Keratinocyte (primary cell): ENCODE results near the gene FSTL5. TPM values are rescaled to one million over a fixed set of nuclear protein-coding genes. Genes with fewer than 3 reads are reported as not detected.

Experiments
- DNase-seq: peaks from one replicate; pipeline ENCODE4 v3.0.0-alpha.2; 2011; ENCODE audit warnings: low read depth, missing footprints, low spot score
- FAIRE-seq: peaks from 2 replicates; lab custom pipeline; 2011; peaks lifted over from hg19 to GRCh38; lab: Jason Lieb, UNC
- H2AFZ ChIP-seq: 2 replicates; pipeline ENCODE4 v1.6.0; 2012; ENCODE audit warnings: low read length, control low read depth, inconsistent platforms; ENCODE audit not compliant: control insufficient read depth
- H3K27ac ChIP-seq: 2 replicates; pipeline ENCODE4 v1.5.1; 2011; ENCODE audit warnings: low read length; ENCODE audit not compliant: control insufficient read depth, insufficient read depth
- H3K27me3 ChIP-seq: 3 replicates; pipeline ENCODE4 v1.6.0; 2011; ENCODE audit warnings: low read length; ENCODE audit not compliant: control insufficient read depth, insufficient read depth; ENCODE audit errors: extremely low read depth
- H3K36me3 ChIP-seq, 2 experiments: 2 replicates in 1 of 2; 3 replicates in 1 of 2; pipeline ENCODE4 v1.5.1; 2011; ENCODE audit warnings: low read length in 2 of 2, mild to moderate bottlenecking in 1 of 2; ENCODE audit not compliant: control insufficient read depth in 2 of 2, insufficient read depth in 2 of 2; ENCODE audit errors: extremely low read depth in 1 of 2
- H3K4me1 ChIP-seq: 3 replicates; pipeline ENCODE4 v1.5.1; 2011; ENCODE audit warnings: low read length; ENCODE audit not compliant: control insufficient read depth, insufficient read depth; ENCODE audit errors: extremely low read depth
- H3K4me2 ChIP-seq: 3 replicates; pipeline ENCODE4 v1.6.0; 2011; ENCODE audit warnings: low read depth, low read length; ENCODE audit not compliant: control insufficient read depth, insufficient read depth; ENCODE audit errors: extremely low read depth
- H3K4me3 ChIP-seq, 3 experiments: fragments of 200-600 bp in 1 of 3; sonication (generic) in 1 of 3; 2 replicates in 2 of 3; 3 replicates in 1 of 3; pipeline ENCODE4 v1.5.1; 2011 to 2016; ENCODE audit warnings: low read length in 3 of 3, mild to moderate bottlenecking in 3 of 3, control low read depth in 2 of 3, inconsistent platforms in 1 of 3, low read depth in 1 of 3, mixed read lengths in 1 of 3, mixed run types in 1 of 3, moderate library complexity in 1 of 3; ENCODE audit not compliant: control insufficient read depth in 2 of 3, insufficient read depth in 2 of 3; ENCODE audit errors: extremely low read depth in 1 of 3
- H3K79me2 ChIP-seq: 2 replicates; pipeline ENCODE4 v1.6.0; 2012; ENCODE audit warnings: low read length; ENCODE audit not compliant: control insufficient read depth, insufficient read depth
- H3K9ac ChIP-seq: 3 replicates; pipeline ENCODE4 v1.6.0; 2011; ENCODE audit warnings: low read length; ENCODE audit not compliant: control insufficient read depth, insufficient read depth; ENCODE audit errors: extremely low read depth
- H3K9me1 ChIP-seq: 3 replicates; pipeline ENCODE4 v1.6.0; 2011; ENCODE audit warnings: low read length; ENCODE audit not compliant: control insufficient read depth, insufficient read depth; ENCODE audit errors: extremely low read depth
- H3K9me3 ChIP-seq: 2 replicates; pipeline ENCODE4 v1.5.1; 2012; ENCODE audit warnings: low read depth, low read length; ENCODE audit not compliant: control insufficient read depth
- H4K20me1 ChIP-seq: 3 replicates; pipeline ENCODE4 v1.6.0; 2011; ENCODE audit warnings: low read length; ENCODE audit not compliant: control insufficient read depth, insufficient read depth; ENCODE audit errors: extremely low read depth
- EZH2 ChIP-seq: IDR thresholded peaks from one replicate; pipeline ENCODE4 v1.6.1; 2012; ENCODE audit warnings: inconsistent platforms, mild to moderate bottlenecking, low read length, moderate library complexity
- dilution Hi-C: fragments of 300-500 bp; cut with MboI; formaldehyde crosslinking; loops from one replicate; pipeline ENCODE4 v1.7.0; 2020; ENCODE audit warnings: low sequenced_read_pairs; ENCODE audit not compliant: extremely low pct_ligation_motif_present
- polyA plus RNA-seq, 5 experiments: library from polyadenylated mRNA; depleted of rRNA in 3 of 5; stranded (reverse) in 3 of 5; stranded (forward) in 1 of 5; unstranded in 1 of 5; fragments of >200 nt; gene quantifications; 1 replicate in 1 of 5; 2 replicates in 3 of 5; 3 replicates in 1 of 5; pipeline versions ENCODE4 v1.2.1 to v1.2.3, GENCODE V29; 2011 to 2012; ENCODE audit warnings: missing spikeins in 2 of 5, low read depth in 1 of 5, low replicate concordance in 1 of 5
- TF ChIP-seq, protein P1 (sequence below), 3 experiments: IDR thresholded peaks in 1 of 3; conservative IDR thresholded peaks in 1 of 3; optimal IDR thresholded peaks in 1 of 3; 2 replicates in 2 of 3; 3 replicates in 1 of 3; pipeline versions ENCODE3 to v1.5.1; 2011; ENCODE audit warnings: low read length in 3 of 3, mild to moderate bottlenecking in 3 of 3, moderate library complexity in 2 of 3, control low read depth in 1 of 3, inconsistent platforms in 1 of 3; ENCODE audit not compliant: insufficient read depth in 2 of 3; ENCODE audit errors: extremely low read depth in 1 of 3

The FSTL5 gene
- polyA plus RNA-seq, 1 donor (not counting 4 experiments of a cell fraction or from before 2014, with no cell fraction given): not detected

GRCh38 chr4:161438096-161438495, 725.7 kb downstream of the FSTL5 start:
- H3K27me3 ChIP-seq: no peaks in the 10 kb centered on the region
- H3K27ac ChIP-seq: no peak overlapping the region
- no peaks in the 10 kb centered on the region for H3K9me1 ChIP-seq
- no peaks in the 10 kb centered on the region for H3K9me3 ChIP-seq
- H3K4me2 ChIP-seq: no peak overlapping the region
- no peaks in the 10 kb centered on the region for H3K4me1 ChIP-seq
- H3K79me2 ChIP-seq: no peaks in the 10 kb centered on the region
- no peaks in the 10 kb centered on the region for H4K20me1 ChIP-seq
- H2AFZ ChIP-seq: no peak overlapping the region
- no peak for FAIRE-seq
- H3K36me3 ChIP-seq: no peaks in the 10 kb centered on the region
- dilution Hi-C loops: no loop called here
- no peak overlapping the region for H3K9ac ChIP-seq
- no peak for TF ChIP-seq EZH2
- TF ChIP-seq, protein P1, sequence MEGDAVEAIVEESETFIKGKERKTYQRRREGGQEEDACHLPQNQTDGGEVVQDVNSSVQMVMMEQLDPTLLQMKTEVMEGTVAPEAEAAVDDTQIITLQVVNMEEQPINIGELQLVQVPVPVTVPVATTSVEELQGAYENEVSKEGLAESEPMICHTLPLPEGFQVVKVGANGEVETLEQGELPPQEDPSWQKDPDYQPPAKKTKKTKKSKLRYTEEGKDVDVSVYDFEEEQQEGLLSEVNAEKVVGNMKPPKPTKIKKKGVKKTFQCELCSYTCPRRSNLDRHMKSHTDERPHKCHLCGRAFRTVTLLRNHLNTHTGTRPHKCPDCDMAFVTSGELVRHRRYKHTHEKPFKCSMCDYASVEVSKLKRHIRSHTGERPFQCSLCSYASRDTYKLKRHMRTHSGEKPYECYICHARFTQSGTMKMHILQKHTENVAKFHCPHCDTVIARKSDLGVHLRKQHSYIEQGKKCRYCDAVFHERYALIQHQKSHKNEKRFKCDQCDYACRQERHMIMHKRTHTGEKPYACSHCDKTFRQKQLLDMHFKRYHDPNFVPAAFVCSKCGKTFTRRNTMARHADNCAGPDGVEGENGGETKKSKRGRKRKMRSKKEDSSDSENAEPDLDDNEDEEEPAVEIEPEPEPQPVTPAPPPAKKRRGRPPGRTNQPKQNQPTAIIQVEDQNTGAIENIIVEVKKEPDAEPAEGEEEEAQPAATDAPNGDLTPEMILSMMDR (optimal IDR thresholded peaks at IDR 0.05 in 1 of 3, IDR thresholded peaks at IDR 0.05 in 1 of 3, conservative IDR thresholded peaks at IDR 0.05 in 1 of 3; ENCODE audit: extremely low read depth in 1 of 3, insufficient read depth in 2 of 3, low read length in 3 of 3): no peak
- H3K4me3 ChIP-seq: no peak overlapping the region
- DNase-seq: no peak

DNA sequence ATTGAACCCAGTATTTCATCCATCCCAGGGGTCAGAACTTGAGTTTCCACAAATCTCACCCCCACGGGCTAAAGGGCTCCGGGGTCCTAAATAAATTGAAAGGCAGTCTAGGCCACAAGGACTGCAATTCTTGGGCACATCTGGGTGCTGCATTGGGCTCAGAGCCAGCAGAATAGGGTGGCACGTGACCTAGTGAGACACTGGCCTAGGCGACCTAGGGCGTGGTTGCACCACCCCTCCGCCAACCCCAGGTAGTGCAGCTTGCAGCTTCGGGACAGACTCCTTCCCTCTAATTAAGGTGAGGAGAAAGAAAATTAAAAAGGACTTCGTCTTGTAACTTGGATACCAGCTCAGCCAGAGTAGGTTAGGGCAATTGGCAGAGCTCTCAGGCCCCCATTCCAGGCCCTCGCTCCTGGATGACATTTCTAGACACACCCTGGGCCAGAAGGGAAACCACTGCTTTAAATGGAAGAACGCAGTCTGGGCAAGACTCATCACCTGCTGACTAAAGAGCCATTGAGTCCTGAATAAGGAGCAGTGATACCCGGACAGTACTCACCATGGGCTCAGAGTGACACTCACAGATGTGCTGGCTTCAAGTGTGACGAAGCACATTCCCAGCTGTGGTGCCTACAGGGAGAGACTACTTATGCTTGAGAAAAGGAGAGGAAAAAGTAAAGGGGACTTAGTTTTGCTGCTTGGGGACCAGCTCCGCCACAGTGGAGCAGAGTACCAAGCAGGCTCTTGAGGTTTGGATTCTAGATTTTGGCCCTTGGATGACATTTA, 735.4 kb downstream of the FSTL5 start:
- TF ChIP-seq, protein P1 (optimal IDR thresholded peaks at IDR 0.05 in 1 of 3, IDR thresholded peaks at IDR 0.05 in 1 of 3, conservative IDR thresholded peaks at IDR 0.05 in 1 of 3; ENCODE audit: extremely low read depth in 1 of 3, insufficient read depth in 2 of 3, low read length in 3 of 3): no peak
- no peak for TF ChIP-seq EZH2
- no peaks in the 10 kb centered on the region for H3K27me3 ChIP-seq
- no peak overlapping the region for H3K4me3 ChIP-seq
- DNase-seq: no peak
- no peaks in the 10 kb centered on the region for H3K36me3 ChIP-seq
- H3K9me1 ChIP-seq: no peaks in the 10 kb centered on the region
- no peak overlapping the region for H2AFZ ChIP-seq
- H3K9ac ChIP-seq: no peak overlapping the region
- H3K27ac ChIP-seq: no peak overlapping the region
- dilution Hi-C loops: no loop called here
- no peaks in the 10 kb centered on the region for H3K9me3 ChIP-seq
- H3K4me2 ChIP-seq: no peak overlapping the region
- no peaks in the 10 kb centered on the region for H3K4me1 ChIP-seq
- H4K20me1 ChIP-seq: no peaks in the 10 kb centered on the region
- no peaks in the 10 kb centered on the region for H3K79me2 ChIP-seq
- FAIRE-seq: no peak
